HG02678 (cell line): ENCODE data around the gene ZNF805.
"Not testable (repeated sequence)": the region's sequence is repeated elsewhere in the genome, so short reads cannot be mapped to it uniquely, and the experiment has no call there.

Source experiments
- ATAC-seq: cut with Tn5 transposase; IDR thresholded peaks from one replicate; pipeline ENCODE4 v1.9.1; 2021; ENCODE audit warnings: mild to moderate bottlenecking, moderate library complexity; ENCODE audit not compliant: unreplicated experiment

Gene ZNF805

DNA sequence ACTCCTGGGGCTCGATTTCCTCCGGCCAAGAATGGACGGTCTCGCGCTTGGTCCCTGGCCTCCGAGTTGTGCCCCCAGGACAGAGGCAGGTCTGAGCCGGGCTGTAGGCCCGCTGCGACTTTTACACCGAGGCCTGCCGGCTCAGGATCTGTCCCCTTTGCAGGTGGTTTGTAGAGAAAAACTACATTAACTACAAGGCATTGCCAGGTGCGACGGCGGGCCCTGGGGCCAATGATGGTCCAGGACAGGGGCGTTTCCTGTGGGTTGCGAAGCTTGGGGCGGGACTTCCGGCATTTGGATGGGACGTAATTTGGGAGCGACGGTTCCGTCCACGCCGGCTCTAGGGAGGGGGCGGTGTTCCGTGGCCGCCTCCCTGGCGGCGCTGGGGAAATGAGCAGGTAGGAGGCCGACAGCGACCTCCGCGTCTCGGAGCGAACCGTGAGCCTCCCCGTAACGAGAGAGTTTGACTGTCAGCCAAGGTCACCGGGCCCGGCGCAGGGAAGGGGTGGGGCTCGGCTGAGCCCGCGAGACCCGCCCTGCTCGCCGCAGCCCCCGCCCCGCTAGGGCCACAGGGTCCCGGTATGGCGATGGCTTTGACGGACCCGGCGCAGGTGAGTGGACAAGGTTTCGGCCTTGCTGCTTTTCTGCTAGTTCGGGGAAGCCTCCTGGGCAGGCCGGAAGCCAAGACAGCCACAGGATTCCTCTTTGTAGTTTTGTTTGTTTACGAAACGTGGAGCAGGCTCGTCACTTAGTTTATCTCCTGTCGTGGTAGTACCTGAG is at the start of gene ZNF805:
Gene ZNF805, plus strand, starts transcription at position 322 of the 780 bp plus-strand sequence. Its CDS starts 260 bp downstream, at position 582.
- peak; percentile 95 for ATAC-seq

DNA sequence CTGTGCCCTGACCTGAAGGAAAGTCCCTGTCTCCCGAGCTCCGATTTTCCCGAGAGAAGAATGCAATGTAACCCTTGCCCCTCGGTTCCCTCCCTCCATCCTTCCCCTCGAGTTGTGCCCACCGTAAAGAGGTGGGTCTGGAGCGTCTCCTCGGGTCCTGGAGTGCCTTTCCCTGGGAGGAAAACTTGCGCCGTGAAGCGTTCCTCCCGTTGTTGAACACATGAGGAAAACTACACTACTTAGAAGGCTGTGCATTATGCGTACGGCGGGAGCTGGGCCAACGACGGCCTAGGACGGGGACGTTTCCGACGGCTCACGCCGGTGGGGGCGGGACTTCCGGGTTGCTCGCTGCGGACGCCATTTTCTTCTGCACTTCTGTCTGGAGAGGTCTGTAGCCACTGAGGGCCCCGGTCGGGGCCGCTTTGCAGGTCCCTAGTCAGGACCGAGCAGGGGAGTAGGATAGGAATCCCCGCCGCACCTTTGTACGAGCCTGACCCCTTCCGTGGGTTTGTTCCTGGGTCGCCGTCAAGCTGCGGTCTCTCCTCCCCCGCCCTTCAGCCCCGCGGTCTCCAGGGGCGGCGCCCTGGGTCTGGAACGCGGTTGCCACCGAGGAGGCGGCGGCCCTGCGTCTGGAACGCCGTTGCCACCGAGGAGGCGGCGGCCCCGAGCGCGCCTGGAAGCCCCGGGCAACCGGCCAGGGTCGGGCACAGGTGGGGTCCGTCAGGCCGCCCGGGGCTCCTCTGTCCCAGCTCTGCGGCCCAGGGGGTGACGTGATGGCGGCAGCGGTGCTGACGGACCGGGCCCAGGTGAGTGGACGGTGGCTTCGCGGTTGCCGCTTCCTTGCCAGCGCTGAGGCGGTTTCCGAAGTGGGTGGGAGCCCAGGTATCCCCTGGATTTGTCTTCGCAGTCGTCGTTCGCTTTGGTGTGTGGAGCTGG is 49.0 kb upstream of the ZNF805 start, which contains the start of gene ZNF264:
Gene ZNF264, plus strand, starts transcription at position 360 of the 936 bp plus-strand sequence. Its CDS starts 414 bp downstream, at position 774.
- ATAC-seq = peak; percentile 95

DNA sequence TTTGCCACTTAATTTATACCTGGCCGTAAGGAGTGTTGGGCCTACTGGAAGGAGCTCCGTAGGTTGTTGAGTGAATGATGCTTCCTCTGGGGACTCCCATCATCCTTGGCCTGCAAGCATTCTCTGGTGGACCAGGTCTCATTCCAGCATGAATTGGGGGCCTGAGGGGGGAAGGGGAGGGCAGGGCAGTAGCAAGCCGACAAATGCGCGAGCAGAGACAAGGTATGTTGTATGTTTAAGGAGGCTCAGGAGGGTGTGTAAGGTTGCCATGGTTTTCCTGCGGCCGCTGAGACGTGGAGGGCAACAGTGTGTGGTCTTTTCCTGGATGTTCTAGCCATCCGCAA is 48.4 kb upstream of the ZNF805 start:
- peak; percentile 12 for ATAC-seq

DNA sequence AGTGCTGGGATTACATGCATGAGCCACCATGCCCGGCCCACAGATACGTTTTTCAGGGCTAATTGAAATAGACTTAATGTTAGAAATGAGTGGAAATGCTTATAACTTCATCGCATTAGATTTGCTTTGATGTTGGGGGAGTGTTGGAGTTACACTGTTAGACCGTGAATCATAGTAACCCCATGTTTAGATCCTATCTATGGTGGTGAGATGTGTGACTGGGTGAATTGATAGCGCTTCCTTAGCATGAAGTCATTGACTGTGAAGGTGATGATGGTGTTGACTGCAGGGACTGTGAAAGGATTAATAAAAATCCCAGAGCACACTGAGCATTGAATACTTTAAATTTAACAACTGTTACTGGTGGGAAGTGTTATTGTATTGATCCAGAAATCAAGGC is 47.4 kb upstream of the ZNF805 start:
- no peak for ATAC-seq

GRCh38 chr19:57197874-57198273 is 42.6 kb upstream of the ZNF805 start:
- not testable (repeated sequence) for ATAC-seq

DNA sequence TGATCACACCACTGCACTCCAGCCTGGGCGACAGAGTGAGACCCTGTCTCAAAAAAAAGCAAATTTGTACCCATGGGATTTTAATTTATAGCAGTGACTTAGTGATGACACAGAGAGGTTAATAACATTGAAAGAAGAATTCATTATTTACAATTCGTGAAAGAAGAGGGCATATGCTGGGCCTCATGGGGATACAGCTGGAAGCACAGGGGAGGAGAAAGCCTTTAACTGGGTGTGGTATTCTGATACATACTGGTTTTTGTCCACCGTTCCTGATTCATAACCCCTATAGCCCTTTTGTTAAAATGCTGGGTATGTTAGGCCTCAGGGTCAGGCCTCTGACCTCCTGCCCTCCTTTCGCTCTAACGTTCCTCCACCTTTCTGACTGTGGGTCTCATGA is 38.3 kb upstream of the ZNF805 start:
- ATAC-seq = no peak

- ATAC-seq = no peak
These were observed 30.1 kb upstream of the ZNF805 start for GRCh38 chr19:57210381-57210780.

- ATAC-seq = no peak
These were observed 28.3 kb upstream of the ZNF805 start for GRCh38 chr19:57212109-57212508.

GRCh38 chr19:57227502-57227901 is 12.9 kb upstream of the ZNF805 start:
- ATAC-seq = no peak

- no peak for ATAC-seq
These were observed 8.7 kb upstream of the ZNF805 start for GRCh38 chr19:57231686-57232085.

DNA sequence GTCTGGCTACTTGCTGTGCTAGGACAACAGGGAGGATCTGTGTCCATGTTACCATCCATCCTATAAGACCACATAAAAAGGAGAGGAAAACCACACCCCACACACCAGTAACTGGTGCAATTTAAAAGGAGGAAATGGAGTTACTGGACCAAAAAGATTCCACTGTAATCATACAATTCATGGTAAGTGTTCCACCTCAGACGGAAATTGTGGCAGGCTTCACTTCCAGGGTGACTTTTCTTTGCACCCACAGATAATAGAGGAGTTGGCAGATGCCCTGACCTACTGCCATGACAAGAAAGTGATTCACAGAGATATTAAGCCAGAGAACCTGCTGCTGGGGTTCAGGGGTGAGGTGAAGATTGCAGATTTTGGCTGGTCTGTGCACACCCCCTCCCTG is 7.2 kb upstream of the ZNF805 start:
- no peak for ATAC-seq

DNA sequence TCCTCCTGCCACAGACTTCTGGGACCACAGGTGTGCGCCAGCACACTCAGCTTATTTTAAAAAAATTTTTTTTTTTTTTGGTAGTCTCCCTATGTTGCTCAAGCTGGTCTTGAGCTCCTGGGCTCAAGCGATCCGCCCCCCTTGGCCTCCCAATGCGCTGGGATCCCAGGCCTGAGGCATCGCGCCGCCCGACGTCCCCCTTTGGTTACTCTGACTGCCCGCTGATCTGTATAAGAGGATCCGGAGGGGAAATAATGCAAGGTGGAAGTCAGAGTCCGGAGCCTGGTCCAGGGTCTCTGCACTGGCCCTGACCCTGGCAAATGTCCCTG is 486 bp upstream of the ZNF805 start:
- ATAC-seq = no peak

- ATAC-seq = no peak
These were observed 744 bp downstream of the ZNF805 start for GRCh38 chr19:57241176-57241575.

DNA sequence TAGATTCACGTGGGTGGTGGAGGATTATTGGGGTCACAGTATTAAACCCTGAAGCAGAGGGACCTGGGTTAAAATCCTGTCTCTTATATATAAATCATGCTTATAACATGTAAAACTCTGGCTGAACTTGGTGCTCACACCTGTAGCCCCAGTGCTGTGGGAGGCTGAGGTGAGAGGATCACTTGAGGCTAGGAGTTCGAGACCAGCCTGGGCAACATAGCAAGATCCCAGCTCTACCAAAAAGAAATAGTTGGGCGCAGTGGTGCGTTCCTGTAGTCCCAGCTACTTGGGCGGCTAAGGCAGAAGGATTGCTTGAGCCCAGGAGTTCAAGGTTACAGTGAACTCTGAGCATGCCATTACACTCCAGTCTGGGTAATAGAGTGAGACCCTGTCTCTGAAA is 2.4 kb downstream of the ZNF805 start:
- no peak for ATAC-seq

- ATAC-seq = no peak
These were observed 4.1 kb downstream of the ZNF805 start for GRCh38 chr19:57244513-57244912.

GRCh38 chr19:57245066-57245465 is 4.6 kb downstream of the ZNF805 start:
- ATAC-seq = no peak

- ATAC-seq = no peak
These were observed 5.5 kb downstream of the ZNF805 start for GRCh38 chr19:57245959-57246358.

- no peak for ATAC-seq
These were observed 8.2 kb downstream of the ZNF805 start for GRCh38 chr19:57248646-57249045.

GRCh38 chr19:57249329-57249728 is 8.9 kb downstream of the ZNF805 start:
- ATAC-seq = no peak

- ATAC-seq = not testable (repeated sequence)
These were observed 13.3 kb downstream of the ZNF805 start for GRCh38 chr19:57253767-57254166.

GRCh38 chr19:57262044-57262443 is 21.6 kb downstream of the ZNF805 start:
- ATAC-seq = no peak

- ATAC-seq = no peak
These were observed 22.9 kb downstream of the ZNF805 start for GRCh38 chr19:57263244-57263741.
